IMR-90 (cell line): ENCODE results near the gene UBXN2A. TPM values are rescaled to one million over a fixed set of nuclear protein-coding genes. Genes with fewer than 3 reads are reported as not detected.

Source experiments
- ATAC-seq: fragments of 200-7000 bp; cut with Tn5 transposase; 2 replicates; pipeline ENCODE4 v1.9.1; 2020; ENCODE audit warnings: low read depth, mild to moderate bottlenecking, moderate library complexity
- BruUV-seq: library from RNA; stranded (reverse); fragments of 400-500 nt; replicated peaks from 2 replicates; lab custom pipeline; 2021; lab: Mats Ljungman, UMichigan
- CTCF ChIA-PET: fragments of 300-600 bp; formaldehyde crosslinking; extraction: SDS; loops from one replicate; lab custom pipeline; 2021; ENCODE audit warnings: antibody characterized with exemption; lab: Yijun Ruan, JAX
- POLR2A ChIA-PET: fragments of 300-600 bp; sonication (Branson Sonifier 250); formaldehyde crosslinking; loops from one replicate; lab custom pipeline; 2022; ENCODE audit warnings: antibody characterized with exemption; ENCODE audit not compliant: unreplicated experiment; lab: Charles Lee
- DNase-seq: peaks from one replicate; pipeline ENCODE4 v3.0.0; 2013
- H2AFZ ChIP-seq: replicated peaks from 2 replicates; pipeline ENCODE3; 2013; ENCODE audit warnings: low read length, mild to moderate bottlenecking; ENCODE audit not compliant: poor library complexity
- H2AK5ac ChIP-seq: 2 replicates; pipeline ENCODE4 v1.6.1; 2013; ENCODE audit warnings: low read depth, low read length, inconsistent platforms
- H2AK9ac ChIP-seq: replicated peaks from 2 replicates; pipeline ENCODE3; 2013; ENCODE audit warnings: mild to moderate bottlenecking, low read depth, low read length, moderate library complexity; ENCODE audit not compliant: poor library complexity
- H2BK120ac ChIP-seq: 2 replicates; pipeline ENCODE4 v1.6.1; 2013; ENCODE audit warnings: low read depth, low read length, inconsistent platforms
- H2BK15ac ChIP-seq: 3 replicates; pipeline ENCODE4 v1.6.1; 2013; ENCODE audit warnings: low read depth, low read length, inconsistent platforms
- H2BK20ac ChIP-seq: 2 replicates; pipeline ENCODE4 v1.6.1; 2013; ENCODE audit warnings: low read depth, mild to moderate bottlenecking, inconsistent platforms, low read length, moderate library complexity
- H2BK5ac ChIP-seq: 2 replicates; pipeline ENCODE4 v1.6.1; 2013; ENCODE audit warnings: mild to moderate bottlenecking, low read depth, low read length, inconsistent platforms; ENCODE audit not compliant: poor library complexity, severe bottlenecking
- H3K14ac ChIP-seq: replicated peaks from 2 replicates; pipeline ENCODE4 v1.6.1; 2013; ENCODE audit warnings: low read depth, low read length, inconsistent platforms
- H3K18ac ChIP-seq: 2 replicates; pipeline ENCODE4 v1.6.1; 2013; ENCODE audit warnings: low read depth, low read length, control low read depth
- H3K23ac ChIP-seq: 2 replicates; pipeline ENCODE4 v1.6.1; 2013; ENCODE audit warnings: low read depth, low read length, inconsistent platforms
- H3K27ac ChIP-seq: 2 replicates; pipeline ENCODE4 v1.5.1; 2013; ENCODE audit warnings: mild to moderate bottlenecking, control low read depth, low read length; ENCODE audit not compliant: insufficient read depth
- H3K27me3 ChIP-seq: 2 replicates; pipeline ENCODE4 v1.6.1; 2013; ENCODE audit warnings: low read length; ENCODE audit not compliant: control insufficient read depth, insufficient read depth
- H3K36me3 ChIP-seq: 2 replicates; pipeline ENCODE4 v1.6.1; 2013; ENCODE audit warnings: low read length, mixed read lengths; ENCODE audit not compliant: control insufficient read depth, insufficient read depth
- H3K4ac ChIP-seq: 2 replicates; pipeline ENCODE4 v1.6.1; 2013; ENCODE audit warnings: low read depth, low read length, inconsistent platforms
- H3K4me1 ChIP-seq: 2 replicates; pipeline ENCODE4 v1.6.1; 2013; ENCODE audit warnings: low read length, mixed read lengths; ENCODE audit not compliant: control insufficient read depth, insufficient read depth
- H3K4me2 ChIP-seq: 2 replicates; pipeline ENCODE4 v1.6.1; 2013; ENCODE audit warnings: low read depth, mild to moderate bottlenecking, control low read depth, low read length, moderate library complexity
- H3K4me3 ChIP-seq: 2 replicates; pipeline ENCODE4 v1.5.1; 2013; ENCODE audit warnings: low read depth, mild to moderate bottlenecking, control low read depth, low read length, moderate library complexity; ENCODE audit not compliant: insufficient read depth
- H3K56ac ChIP-seq: 2 replicates; pipeline ENCODE4 v1.6.1; 2013; ENCODE audit warnings: low read length, inconsistent platforms; ENCODE audit not compliant: insufficient read depth; ENCODE audit errors: extremely low read depth
- H3K79me1 ChIP-seq, 2 experiments: 2 replicates each; pipeline ENCODE4 v1.6.1; 2013; ENCODE audit warnings: low read length in 2 of 2, inconsistent platforms in 1 of 2, low read depth in 1 of 2
- H3K9ac ChIP-seq: 2 replicates; pipeline ENCODE4 v1.6.1; 2013; ENCODE audit warnings: low read depth, low read length, control low read depth
- H3K9me1 ChIP-seq: 2 replicates; pipeline ENCODE4 v1.6.1; 2013; ENCODE audit warnings: low read length, inconsistent platforms; ENCODE audit not compliant: insufficient read depth
- H3K9me3 ChIP-seq: 2 replicates; pipeline ENCODE4 v1.6.1; 2013; ENCODE audit warnings: low read length; ENCODE audit not compliant: control insufficient read depth, insufficient read depth
- H4K20me1 ChIP-seq: 2 replicates; pipeline ENCODE4 v1.6.1; 2013; ENCODE audit warnings: low read length, inconsistent platforms; ENCODE audit not compliant: insufficient read depth
- H4K5ac ChIP-seq: 2 replicates; pipeline ENCODE4 v1.6.1; 2013; ENCODE audit warnings: mild to moderate bottlenecking, low read depth, low read length, control low read depth
- H4K8ac ChIP-seq, 2 experiments: 2 replicates each; pipeline ENCODE4 v1.6.1; 2013; ENCODE audit warnings: low read depth in 2 of 2, low read length in 2 of 2, control low read depth in 1 of 2, inconsistent platforms in 1 of 2
- H4K91ac ChIP-seq: 2 replicates; pipeline ENCODE4 v1.6.1; 2013; ENCODE audit warnings: low read depth, low read length, inconsistent platforms; ENCODE audit not compliant: insufficient read depth
- BHLHE40 ChIP-seq: fragments of 150-350 bp; IDR thresholded peaks from 2 replicates; pipeline ENCODE4 v1.6.1; 2016; ENCODE audit warnings: mild to moderate bottlenecking, low read depth, low read length
- CEBPB ChIP-seq: IDR thresholded peaks from 2 replicates; pipeline ENCODE4 v1.6.1; 2012; ENCODE audit warnings: low read depth, low read length, improper control_type of control experiment
- CTCF ChIP-seq: conservative IDR thresholded peaks from 2 replicates; pipeline ENCODE4 v1.5.1; 2012; ENCODE audit warnings: mild to moderate bottlenecking, low read depth, low read length, improper control_type of control experiment
- MAFK ChIP-seq: IDR thresholded peaks from 2 replicates; pipeline ENCODE4 v1.6.1; 2012; ENCODE audit warnings: low read depth, low read length, improper control_type of control experiment
- MAZ ChIP-seq: IDR thresholded peaks from 2 replicates; pipeline ENCODE4 v1.6.1; 2012; ENCODE audit warnings: low read depth, mild to moderate bottlenecking, low read length, improper control_type of control experiment, moderate library complexity, borderline replicate concordance
- MXI1 ChIP-seq: IDR thresholded peaks from 2 replicates; pipeline ENCODE4 v1.6.1; 2012; ENCODE audit warnings: low read depth, mild to moderate bottlenecking, low read length, moderate library complexity, borderline replicate concordance
- SMC3 ChIP-seq: fragments of 150-350 bp; IDR thresholded peaks from 2 replicates; pipeline ENCODE4 v1.6.1; 2016; ENCODE audit warnings: low read depth, mild to moderate bottlenecking, antibody characterized with exemption, low read length, moderate library complexity
- USF2 ChIP-seq: fragments of 150-350 bp; IDR thresholded peaks from 2 replicates; pipeline ENCODE4 v1.6.1; 2017; ENCODE audit warnings: mild to moderate bottlenecking, antibody characterized with exemption, low read length, low read depth
- WGBS, 2 experiments: methylation state at CpG; one replicate each; pipeline versions ENCODE4 v1.1.5 to v1.1.7; 2013; ENCODE audit warnings: missing lambda C conversion rate in 2 of 2; ENCODE audit not compliant: insufficient read length in 1 of 2; ENCODE audit errors: extremely low coverage in 2 of 2; 5-methylcytosine and 5-hydroxymethylcytosine counted together
- dilution Hi-C: fragments of 300-500 bp; cut with HindIII; formaldehyde crosslinking; loops from one replicate; pipeline ENCODE4 v1.14.3; 2018; ENCODE audit warnings: low sequenced_read_pairs; ENCODE audit not compliant: unreplicated experiment
- in situ Hi-C: fragments of 300-500 bp; cut with MboI; formaldehyde crosslinking; loops from 3 replicates; pipeline ENCODE4 v1.14.3; 2019; ENCODE audit warnings: low sequenced_read_pairs, inconsistent platforms, mixed read lengths
- intact Hi-C: fragments of 100-400 bp; cut with micrococcal nuclease; formaldehyde crosslinking; loops from 2 replicates; pipeline ENCODE4 v1.10.0; 2022
- polyA plus RNA-seq, 3 experiments: library from polyadenylated mRNA; depleted of rRNA; stranded (reverse); fragments of >200 nt; gene quantifications; 2 replicates each; pipeline ENCODE4 v1.2.3, GENCODE V29; 2012; ENCODE audit warnings: low replicate concordance in 1 of 3
- total RNA-seq: library from RNA; depleted of rRNA; stranded (reverse); fragments of >200 nt; gene quantifications from 2 replicates; pipeline ENCODE4 v1.2.3, GENCODE V29; 2012
- TF ChIP-seq, protein P1 (sequence below): fragments of 150-350 bp; IDR thresholded peaks from 2 replicates; pipeline ENCODE4 v1.6.1; 2016; ENCODE audit warnings: low read depth, mild to moderate bottlenecking, low read length, moderate library complexity, borderline replicate concordance

Gene UBXN2A
- total and polyA plus RNA-seq, 2 of the 4 experiments (the other 2 are of a cell fraction): 4.6 to 7.7 TPM

GRCh38 chr2:24012521-24013188, 72.4 kb downstream of the UBXN2A start:
- POLR2A ChIA-PET: no interaction called here

More at GRCh38 chr2:24012521-24013188, 72.4 kb downstream of the UBXN2A start:
- Histone ChIP-seq H3K27ac (no peak overlapping the region), H2AFZ (no peak overlapping the region), H3K4ac (0 out of 2 replicates have a peak overlapping the region, but pooled peaks have one; percentile 22), H3K9me1 (peaks cover 19% of the 10 kb centered on the region), H3K4me2 (no peak overlapping the region), H3K9me3 (no peaks in the 10 kb centered on the region), H3K56ac (no peak overlapping the region), H3K14ac (peak overlapping the region; percentile 65; the same call in 1 of the 2 replicates), H3K4me1 (peaks cover 11% of the 10 kb centered on the region), H2BK5ac (no peak overlapping the region), H4K91ac (0 out of 2 replicates have a peak overlapping the region, but pooled peaks have one; percentile 6), H3K9ac (no peak overlapping the region), H2AK5ac (no peak overlapping the region), H3K36me3 (no peaks in the 10 kb centered on the region), H3K79me1 (peaks cover 0 to 3% of the 10 kb centered on the region in 2 experiments; a peak in 1 of 4 replicates), H3K23ac (no peak overlapping the region), H2BK15ac (no peak overlapping the region), H4K5ac (no peak overlapping the region), H2BK20ac (no peak overlapping the region; the same call in 1 of the 2 replicates), H4K8ac (0 out of 4 replicates have a peak overlapping the region, but pooled peaks of 1 of the 2 experiments have one; percentile 34), H2BK120ac (no peak overlapping the region; the same call in 1 of the 2 replicates), H3K27me3 (peaks cover 8% of the 10 kb centered on the region), H2AK9ac (no peak overlapping the region), H3K4me3 (no peak overlapping the region), H4K20me1 (no peaks in the 10 kb centered on the region), H3K18ac (no peak overlapping the region)
- WGBS, 2 experiments: 80% methylated on average over 3 of the region's 9 CpGs; no CpG with 5 or more reads in 1 of the 2 experiments
- in situ Hi-C loops: no loop called here
- DNase-seq (no peak), ATAC-seq (no peak)
- no peak for TF ChIP-seq MAFK
- no peak for TF ChIP-seq CEBPB
- TF ChIP-seq, protein P1, sequence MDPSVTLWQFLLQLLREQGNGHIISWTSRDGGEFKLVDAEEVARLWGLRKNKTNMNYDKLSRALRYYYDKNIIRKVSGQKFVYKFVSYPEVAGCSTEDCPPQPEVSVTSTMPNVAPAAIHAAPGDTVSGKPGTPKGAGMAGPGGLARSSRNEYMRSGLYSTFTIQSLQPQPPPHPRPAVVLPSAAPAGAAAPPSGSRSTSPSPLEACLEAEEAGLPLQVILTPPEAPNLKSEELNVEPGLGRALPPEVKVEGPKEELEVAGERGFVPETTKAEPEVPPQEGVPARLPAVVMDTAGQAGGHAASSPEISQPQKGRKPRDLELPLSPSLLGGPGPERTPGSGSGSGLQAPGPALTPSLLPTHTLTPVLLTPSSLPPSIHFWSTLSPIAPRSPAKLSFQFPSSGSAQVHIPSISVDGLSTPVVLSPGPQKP: no peak
- no peak for TF ChIP-seq USF2
- no peak for TF ChIP-seq MAZ
- TF ChIP-seq BHLHE40: no peak
- TF ChIP-seq SMC3: no peak
- no peak for TF ChIP-seq CTCF
- TF ChIP-seq MXI1: no peak
- dilution Hi-C loops: no loop called here
- CTCF ChIA-PET: no interaction called here
- BruUV-seq: no TSS peak
- intact Hi-C loops: no loop called here
